HUES64 (cell line): ENCODE measurements around the gene PHF14.

ENCODE experiments used
- H3K27ac ChIP-seq: 2 replicates; pipeline ENCODE4 v1.7.0; 2013; ENCODE audit warnings: low read depth, low read length, inconsistent platforms
- H3K27me3 ChIP-seq: 2 replicates; pipeline ENCODE4 v1.6.1; 2013; ENCODE audit warnings: mild to moderate bottlenecking, low read length; ENCODE audit not compliant: insufficient read depth
- H3K36me3 ChIP-seq: 2 replicates; pipeline ENCODE4 v1.6.1; 2013; ENCODE audit warnings: mild to moderate bottlenecking, low read length; ENCODE audit not compliant: insufficient read depth
- H3K4me1 ChIP-seq: 2 replicates; pipeline ENCODE4 v1.6.1; 2013; ENCODE audit warnings: mild to moderate bottlenecking, low read length, moderate library complexity; ENCODE audit not compliant: insufficient read depth
- H3K4me3 ChIP-seq: 2 replicates; pipeline ENCODE4 v1.5.1; 2013; ENCODE audit warnings: mild to moderate bottlenecking, low read length, moderate library complexity
- H3K9ac ChIP-seq: 2 replicates; pipeline ENCODE4 v1.6.1; 2013; ENCODE audit warnings: mild to moderate bottlenecking, low read depth, low read length
- H3K9me3 ChIP-seq: 2 replicates; pipeline ENCODE4 v1.6.1; 2013; ENCODE audit warnings: low read depth, low read length; ENCODE audit not compliant: insufficient read depth
- WGBS: fragments of 150-250, 120-280 bp; methylation state at CpG from one replicate; pipeline ENCODE4 v1.1.7; 2013; ENCODE audit warnings: missing lambda C conversion rate; 5-methylcytosine and 5-hydroxymethylcytosine counted together

Gene PHF14

DNA sequence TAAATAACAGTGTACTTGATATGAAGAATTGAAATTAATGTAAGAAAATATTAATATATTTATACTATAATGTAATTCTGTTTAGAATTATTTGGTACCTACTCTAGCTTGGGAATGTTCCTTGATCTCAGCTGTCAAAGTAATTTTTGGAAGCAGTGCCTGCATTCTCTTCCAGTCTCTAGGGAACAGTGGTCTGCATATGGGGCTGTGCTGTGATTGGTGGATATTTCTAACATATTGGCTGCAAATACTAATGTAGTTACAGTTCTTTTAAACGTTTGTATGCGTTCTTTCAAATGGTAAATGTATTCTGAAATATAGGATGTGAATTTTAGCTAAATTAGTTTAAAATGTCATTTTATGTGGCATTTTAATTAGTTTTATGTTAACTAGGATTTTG, 87.2 kb downstream of the PHF14 start:
- Histone ChIP-seq H3K27me3 (no peaks in the 10 kb centered on the region), H3K9me3 (no peaks in the 10 kb centered on the region), H3K4me3 (no peak overlapping the region), H3K36me3 (peaks cover 58% of the 10 kb centered on the region), H3K9ac (no peak overlapping the region), H3K27ac (no peak overlapping the region), H3K4me1 (peaks cover 30% of the 10 kb centered on the region)
- WGBS = 88% methylated on average over 2 of the region's 2 CpGs

- H3K9ac ChIP-seq = no peak overlapping the region
- H3K27me3 ChIP-seq = no peaks in the 10 kb centered on the region
- H3K4me3 ChIP-seq = no peak overlapping the region
- peaks cover 30% of the 10 kb centered on the region for H3K4me1 ChIP-seq
- H3K9me3 ChIP-seq = no peaks in the 10 kb centered on the region
- H3K36me3 ChIP-seq = peaks cover 61% of the 10 kb centered on the region
- H3K27ac ChIP-seq = peak overlapping the region; percentile 25; the same call in 1 of the 2 replicates
Measured at GRCh38 chr7:11062110-11062509, 88.4 kb downstream of the PHF14 start.

- Histone ChIP-seq H3K27ac (no peak overlapping the region), H3K9ac (no peak overlapping the region), H3K4me3 (no peak overlapping the region), H3K4me1 (no peaks in the 10 kb centered on the region), H3K27me3 (no peaks in the 10 kb centered on the region), H3K9me3 (no peaks in the 10 kb centered on the region), H3K36me3 (peaks cover 28% of the 10 kb centered on the region; the same call in 1 of the 2 replicates)
- WGBS = 100% methylated on average over 1 of the region's 3 CpGs
Measured at GRCh38 chr7:11069591-11069990, 95.9 kb downstream of the PHF14 start.

DNA sequence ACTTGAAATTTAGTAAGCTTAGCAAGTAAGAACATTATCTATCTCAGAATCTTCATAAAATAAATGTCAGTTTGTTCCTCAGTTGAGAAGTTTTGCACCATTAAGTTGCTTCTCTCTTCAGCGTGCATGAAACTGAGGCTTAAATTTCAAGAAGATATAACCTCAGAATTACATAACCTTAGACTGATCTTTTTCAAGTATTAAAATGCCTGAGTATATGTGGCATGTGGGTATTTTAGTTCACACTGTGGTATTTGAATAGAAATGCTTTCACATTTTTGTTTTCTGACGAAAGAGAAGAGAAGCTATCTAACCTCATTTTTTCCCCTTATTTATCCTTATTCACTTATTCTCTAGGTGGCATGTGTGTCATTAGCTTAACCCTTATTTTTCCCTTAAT, 104.1 kb downstream of the PHF14 start:
- WGBS = 100% methylated on average over 1 of the region's 2 CpGs
- H3K4me1 ChIP-seq = no peaks in the 10 kb centered on the region

GRCh38 chr7:11078247-11078834, 104.7 kb downstream of the PHF14 start:
- Histone ChIP-seq H3K9ac (no peak overlapping the region), H3K4me3 (no peak overlapping the region), H3K27ac (no peak overlapping the region), H3K9me3 (peaks cover 13% of the 10 kb centered on the region; the same call in 1 of the 2 replicates), H3K27me3 (no peaks in the 10 kb centered on the region), H3K36me3 (peaks cover 10% of the 10 kb centered on the region; the same call in 1 of the 2 replicates), H3K4me1 (no peaks in the 10 kb centered on the region)
- 100% methylated on average over 1 of the region's 4 CpGs for WGBS

More for the DNA sequence above, 104.1 kb downstream of the PHF14 start:
- peaks cover 9% of the 10 kb centered on the region; the same call in 1 of the 2 replicates for H3K9me3 ChIP-seq
- no peak overlapping the region for H3K4me3 ChIP-seq
- no peak overlapping the region for H3K27ac ChIP-seq
- H3K9ac ChIP-seq = no peak overlapping the region
- peaks cover 5% of the 10 kb centered on the region; the same call in 1 of the 2 replicates for H3K36me3 ChIP-seq
- no peaks in the 10 kb centered on the region for H3K27me3 ChIP-seq

DNA sequence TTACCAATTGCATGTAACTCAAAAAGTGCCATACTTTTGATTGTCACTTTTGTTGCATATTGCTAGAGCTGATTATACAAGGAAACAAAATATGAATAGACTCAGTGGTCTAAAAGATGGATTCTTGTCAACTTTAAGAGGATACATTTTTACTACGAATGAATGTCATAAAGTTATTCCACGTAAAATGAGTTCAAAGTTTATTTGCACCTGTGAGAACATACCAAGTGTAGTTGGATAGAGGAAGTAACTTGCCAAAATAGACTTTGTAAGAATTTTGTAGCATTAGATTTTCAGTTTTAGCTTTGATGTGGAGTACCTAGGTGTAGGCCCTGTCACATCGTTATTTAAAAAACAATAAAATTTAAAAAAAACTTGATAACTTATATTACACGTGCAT, 106.2 kb downstream of the PHF14 start:
- peaks cover 13% of the 10 kb centered on the region; the same call in 1 of the 2 replicates for H3K9me3 ChIP-seq
- H3K4me3 ChIP-seq = no peak overlapping the region
- no peaks in the 10 kb centered on the region for H3K4me1 ChIP-seq
- peaks cover 10% of the 10 kb centered on the region; the same call in 1 of the 2 replicates for H3K36me3 ChIP-seq
- no peaks in the 10 kb centered on the region for H3K27me3 ChIP-seq
- H3K27ac ChIP-seq = no peak overlapping the region
- no peak overlapping the region for H3K9ac ChIP-seq
- WGBS = 98% methylated on average over 2 of the region's 4 CpGs

DNA sequence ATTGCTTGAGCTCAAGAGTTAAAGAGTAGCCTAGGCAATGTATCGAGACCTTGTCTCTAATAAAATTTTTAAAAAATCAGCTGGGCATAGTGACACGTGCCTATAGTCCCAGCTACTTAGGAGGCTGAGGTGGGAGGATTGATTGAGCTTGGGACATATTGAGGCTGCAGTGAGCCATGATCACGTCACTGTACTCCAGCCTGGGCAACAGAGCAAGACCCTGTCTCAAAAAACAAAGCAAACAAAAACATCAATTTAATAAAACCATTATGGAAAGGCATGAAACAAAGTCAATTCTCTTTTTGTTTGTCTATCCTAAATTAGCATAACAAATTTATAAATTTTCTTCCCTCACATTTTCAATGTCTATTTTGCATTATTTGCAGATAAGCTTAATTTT, 108.4 kb downstream of the PHF14 start:
- Histone ChIP-seq H3K27me3 (no peaks in the 10 kb centered on the region), H3K4me1 (no peaks in the 10 kb centered on the region), H3K4me3 (no peak overlapping the region), H3K9ac (no peak overlapping the region), H3K9me3 (peaks cover 13% of the 10 kb centered on the region; the same call in 1 of the 2 replicates), H3K27ac (peak overlapping the region; percentile 15), H3K36me3 (peaks cover 10% of the 10 kb centered on the region; the same call in 1 of the 2 replicates)
- 96% methylated on average over 3 of the region's 3 CpGs for WGBS

GRCh38 chr7:11082552-11083213, 109.0 kb downstream of the PHF14 start:
- H3K36me3 ChIP-seq = peaks cover 10% of the 10 kb centered on the region; the same call in 1 of the 2 replicates
- WGBS = 95% methylated on average over 2 of the region's 2 CpGs
- no peaks in the 10 kb centered on the region for H3K4me1 ChIP-seq
- H3K4me3 ChIP-seq = no peak overlapping the region
- peak overlapping the region; percentile 66 for H3K27ac ChIP-seq
- no peaks in the 10 kb centered on the region for H3K27me3 ChIP-seq
- H3K9ac ChIP-seq = no peak overlapping the region
- H3K9me3 ChIP-seq = peaks cover 13% of the 10 kb centered on the region; the same call in 1 of the 2 replicates

GRCh38 chr7:11083214-11083568, 109.5 kb downstream of the PHF14 start:
- Histone ChIP-seq H3K4me3 (no peak overlapping the region), H3K27me3 (no peaks in the 10 kb centered on the region), H3K27ac (peak overlapping the region; percentile 66), H3K36me3 (peaks cover 12% of the 10 kb centered on the region; the same call in 1 of the 2 replicates), H3K4me1 (no peaks in the 10 kb centered on the region), H3K9ac (no peak overlapping the region), H3K9me3 (peaks cover 13% of the 10 kb centered on the region; the same call in 1 of the 2 replicates)
- 98% methylated on average over 7 of the region's 7 CpGs for WGBS

- H3K9ac ChIP-seq = no peak overlapping the region
- WGBS = 14% methylated on average over 1 of the region's 2 CpGs
- no peaks in the 10 kb centered on the region for H3K27me3 ChIP-seq
- no peak overlapping the region for H3K4me3 ChIP-seq
- peaks cover 9% of the 10 kb centered on the region for H3K4me1 ChIP-seq
- H3K36me3 ChIP-seq = peaks cover 14% of the 10 kb centered on the region; the same call in 1 of the 2 replicates
- no peaks in the 10 kb centered on the region for H3K9me3 ChIP-seq
- no peak overlapping the region for H3K27ac ChIP-seq
Measured at GRCh38 chr7:11104578-11104977, 130.9 kb downstream of the PHF14 start.

DNA sequence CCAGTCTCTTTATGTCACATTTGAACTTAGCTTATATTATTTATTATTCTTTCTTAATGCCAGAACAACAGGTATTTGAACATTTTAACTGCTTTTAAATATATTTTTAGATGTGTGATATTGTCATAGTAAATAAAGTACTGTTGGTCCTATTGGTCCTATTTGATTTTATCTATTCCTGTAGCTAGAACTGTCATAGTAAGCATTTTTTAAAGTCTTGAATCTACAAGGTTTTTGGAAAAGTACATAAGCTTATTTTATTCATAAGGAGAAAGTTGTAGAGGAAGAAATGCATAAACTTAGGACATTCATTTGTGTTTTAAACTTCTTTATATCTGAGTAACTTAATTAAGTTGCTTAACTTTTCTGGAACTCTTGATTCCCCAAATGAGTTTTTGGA, 136.0 kb downstream of the PHF14 start:
- H3K4me3 ChIP-seq = no peak overlapping the region
- no peaks in the 10 kb centered on the region for H3K27me3 ChIP-seq
- H3K36me3 ChIP-seq = peaks cover 6% of the 10 kb centered on the region; the same call in 1 of the 2 replicates
- no peaks in the 10 kb centered on the region for H3K9me3 ChIP-seq
- peaks cover 2% of the 10 kb centered on the region for H3K4me1 ChIP-seq
- H3K9ac ChIP-seq = no peak overlapping the region
- no peak overlapping the region for H3K27ac ChIP-seq
